Activated CD4-positive, alpha-beta T cell treated with anti-CD3 and anti-CD28 coated beads, Interleukin-2, amount 50 U/mL, for 16 hours (primary cell): ENCODE results near the gene STRADB.
"Not testable (repeated sequence)": the region's sequence is repeated elsewhere in the genome, so short reads cannot be mapped to it uniquely, and the experiment has no call there.

Source experiments
- DNase-seq: peaks from one replicate; pipeline ENCODE4 v3.0.0-alpha.2; 2020

STRADB gene

DNA sequence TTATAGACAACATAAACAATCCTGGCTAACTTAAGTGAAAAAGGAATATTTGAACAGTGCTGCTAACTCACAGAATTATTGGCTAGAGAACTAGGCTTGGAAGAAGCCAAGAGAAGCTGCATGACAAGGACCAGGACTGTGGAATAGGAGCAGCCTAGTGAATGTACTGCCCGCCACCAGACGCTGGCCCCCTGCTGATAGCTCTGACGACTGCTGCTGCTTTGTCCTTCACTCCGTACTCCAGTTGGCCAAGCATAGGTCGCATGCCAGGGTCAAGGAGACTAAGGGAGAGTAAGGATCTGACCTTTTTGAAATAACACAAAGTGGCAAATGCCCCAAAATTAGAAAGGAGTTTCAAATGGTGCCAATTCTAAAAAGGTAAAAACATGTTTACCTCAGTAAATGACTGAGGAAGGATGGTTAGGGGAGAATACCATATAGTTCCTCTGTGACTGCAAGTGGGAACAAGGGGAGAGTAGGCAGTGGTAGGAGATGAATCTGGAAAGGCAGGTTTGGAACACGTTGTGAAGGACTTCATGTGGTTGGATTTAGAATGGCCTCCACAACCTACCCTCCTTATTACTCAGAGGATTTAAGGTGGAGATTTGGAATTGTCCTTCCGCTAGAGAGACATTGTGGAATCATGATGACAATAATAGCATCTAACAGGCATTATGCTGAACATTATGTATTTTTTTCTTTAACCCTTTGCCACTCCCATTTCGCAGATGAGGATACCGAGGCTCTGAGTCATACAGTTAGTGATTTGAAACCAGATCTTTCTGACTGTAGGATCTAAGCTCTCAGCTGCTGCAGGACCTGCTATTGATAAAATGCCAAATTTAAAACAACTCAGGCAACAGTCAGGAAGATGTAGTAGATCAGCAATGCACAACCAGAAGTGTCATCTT, 19.5 kb downstream of the STRADB start:
- peak; percentile 20 for DNase-seq

DNA sequence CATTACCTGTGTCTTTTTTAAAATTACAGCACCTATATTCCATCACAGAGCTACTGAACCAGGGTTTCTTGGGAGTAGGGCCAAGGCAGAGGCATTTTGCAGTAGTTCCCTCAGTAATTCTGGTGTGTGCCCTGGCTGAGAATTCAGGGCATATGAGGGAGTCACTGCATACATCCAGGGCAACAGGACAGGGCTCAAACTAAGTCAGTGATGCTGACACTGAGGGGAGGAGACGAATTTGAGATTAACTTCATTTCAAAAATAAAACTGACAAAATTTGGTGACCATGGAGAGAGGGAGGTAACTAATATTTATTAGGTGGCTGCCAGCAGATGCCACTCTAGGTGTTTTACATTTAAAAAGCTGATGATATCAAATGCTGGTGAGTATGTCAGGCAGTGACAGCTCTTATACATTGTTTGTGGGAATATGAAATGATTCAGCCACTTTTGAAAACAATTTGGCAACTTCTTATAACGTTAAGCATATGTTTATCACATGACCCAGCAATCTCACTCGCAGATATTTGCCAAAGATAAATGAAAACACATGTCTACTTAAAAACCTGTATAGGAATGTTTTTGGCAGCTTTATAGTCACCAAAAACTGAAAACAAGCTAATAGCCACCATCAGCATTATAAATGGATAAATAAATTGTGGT, 20.3 kb downstream of the STRADB start:
- no peak for DNase-seq

DNA sequence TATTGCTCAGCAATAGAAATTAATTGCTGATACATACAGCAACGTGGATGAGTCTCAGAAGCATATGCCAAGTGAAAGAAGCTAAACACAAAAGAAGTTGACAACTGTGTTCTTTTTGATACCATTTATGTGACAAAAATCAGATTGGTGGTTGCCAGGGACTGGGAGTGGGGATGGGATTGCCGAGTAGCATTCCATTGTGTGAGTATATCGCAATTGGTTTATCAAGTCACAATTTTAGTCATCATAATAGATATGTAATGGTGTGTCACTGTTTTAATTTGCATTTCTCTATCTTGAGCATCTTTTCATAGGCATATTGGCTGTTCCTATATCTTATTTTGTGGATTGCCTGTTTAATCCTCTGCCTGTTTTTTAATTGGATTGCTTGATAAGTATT, 20.9 kb downstream of the STRADB start:
- DNase-seq, result no peak

DNA sequence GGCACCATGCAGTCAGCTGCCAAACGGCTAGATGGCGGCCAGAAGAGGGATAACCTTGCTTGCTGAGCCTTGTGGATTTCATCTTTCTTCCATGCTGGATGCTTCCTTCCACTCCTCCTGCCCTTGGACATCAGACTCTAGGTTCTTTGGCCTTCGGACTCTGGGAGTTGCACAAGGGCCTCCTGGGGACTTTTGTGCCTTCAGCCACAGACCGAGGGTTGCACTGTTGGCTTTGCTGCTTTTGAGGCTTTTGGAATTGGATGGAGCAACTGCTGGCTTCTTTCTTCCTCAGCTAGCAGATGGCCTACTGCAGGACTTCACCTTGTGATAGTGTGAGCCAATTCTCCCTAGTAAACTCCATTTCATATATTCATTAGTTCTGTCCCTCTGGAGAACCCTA, 31.0 kb downstream of the STRADB start:
- no peak for DNase-seq

DNA sequence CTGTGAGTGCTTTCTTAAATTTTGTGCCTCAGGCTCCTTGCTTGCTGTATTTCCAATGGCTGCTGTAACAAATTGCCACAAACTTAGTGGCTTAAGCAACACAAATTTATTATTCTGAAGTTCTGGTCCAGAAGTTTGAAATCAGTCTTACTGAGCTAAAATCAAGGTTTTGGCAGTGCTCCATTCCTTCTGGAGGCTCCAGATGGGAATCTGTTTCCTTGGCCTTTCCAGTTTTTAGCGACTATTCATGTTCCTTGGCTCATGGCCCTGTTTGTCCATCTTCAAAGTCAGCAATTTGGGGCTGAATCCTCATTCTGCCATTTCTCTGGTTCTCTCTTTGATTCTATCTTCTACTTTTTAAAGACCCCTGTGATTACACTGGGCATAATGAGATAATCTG, 31.8 kb downstream of the STRADB start:
- DNase-seq, result no peak

DNA sequence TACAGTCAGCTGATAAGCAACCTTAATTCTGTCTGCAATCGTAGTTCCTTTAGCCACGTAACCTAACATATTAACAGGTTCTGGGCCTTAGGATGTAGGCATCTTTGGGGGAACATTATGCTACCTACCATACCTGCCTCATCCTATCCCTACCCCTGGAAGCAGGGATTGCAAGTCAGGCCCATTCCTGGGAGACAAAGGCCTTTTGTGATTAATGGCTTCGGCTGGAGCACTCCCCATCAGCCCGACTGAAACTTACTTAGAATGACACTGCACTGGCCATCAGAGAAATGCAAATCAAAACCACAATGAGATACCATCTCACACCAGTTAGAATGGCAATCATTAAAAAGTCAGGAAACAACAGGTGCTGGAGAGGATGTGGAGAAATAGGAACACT, 32.2 kb downstream of the STRADB start:
- not testable (repeated sequence) for DNase-seq

DNA sequence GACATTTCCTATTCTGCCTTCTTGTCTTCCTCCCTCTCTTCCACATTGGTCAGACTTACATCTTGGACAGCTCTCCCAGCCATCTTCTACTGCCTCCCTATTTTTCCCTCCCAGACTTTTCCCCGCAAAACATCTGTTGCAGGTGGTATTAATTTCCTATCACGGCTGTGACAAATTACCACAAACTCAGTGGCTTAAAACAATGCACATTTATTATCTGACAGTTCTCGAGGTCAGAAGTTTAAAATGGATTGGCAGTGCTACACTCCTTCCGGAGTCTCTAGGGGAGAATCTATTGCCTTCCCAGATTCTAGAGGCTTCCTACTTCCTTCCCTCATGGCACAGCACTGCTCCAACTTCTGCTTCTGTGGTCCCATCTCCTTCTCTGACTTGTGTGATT, 33.3 kb downstream of the STRADB start:
- no peak for DNase-seq

DNA sequence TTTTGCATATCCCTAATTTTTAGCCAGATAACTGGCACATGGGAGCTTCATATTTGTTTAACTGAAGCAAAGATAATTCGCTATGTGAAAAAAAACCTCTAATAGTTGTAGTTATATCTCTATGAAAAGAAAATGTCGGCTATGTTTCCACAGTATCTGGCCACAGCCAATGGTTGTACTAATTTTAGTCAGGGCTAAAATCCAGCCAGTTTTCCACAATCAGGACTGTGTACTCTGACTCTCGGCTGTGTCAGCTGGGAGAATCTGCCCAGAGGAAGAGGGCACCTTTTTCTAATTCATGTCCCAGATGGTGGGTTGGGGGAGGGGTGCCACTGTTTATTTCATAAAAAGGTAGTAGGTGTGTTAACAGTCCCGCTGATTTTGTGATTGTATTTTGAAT, 38.8 kb downstream of the STRADB start:
- no peak for DNase-seq

DNA sequence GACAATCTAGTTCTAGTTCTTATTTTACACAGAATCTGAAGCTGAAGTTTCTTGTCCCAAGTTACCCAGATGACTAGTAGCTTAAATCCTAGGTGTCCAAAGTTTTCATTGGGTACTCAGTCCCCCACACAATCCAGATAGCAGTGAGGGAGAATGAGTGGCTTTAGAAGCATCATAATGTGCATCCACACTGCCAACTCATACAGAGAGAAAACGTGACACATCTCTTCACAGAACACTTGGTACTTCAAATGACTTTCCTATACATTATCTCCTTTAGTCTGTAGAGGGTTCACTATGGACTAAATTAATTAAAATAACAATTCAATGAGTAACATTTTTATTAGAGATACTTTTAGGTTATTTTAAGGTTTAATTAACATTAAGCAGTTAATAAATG, 45.2 kb downstream of the STRADB start:
- peak; percentile 16 for DNase-seq

DNA sequence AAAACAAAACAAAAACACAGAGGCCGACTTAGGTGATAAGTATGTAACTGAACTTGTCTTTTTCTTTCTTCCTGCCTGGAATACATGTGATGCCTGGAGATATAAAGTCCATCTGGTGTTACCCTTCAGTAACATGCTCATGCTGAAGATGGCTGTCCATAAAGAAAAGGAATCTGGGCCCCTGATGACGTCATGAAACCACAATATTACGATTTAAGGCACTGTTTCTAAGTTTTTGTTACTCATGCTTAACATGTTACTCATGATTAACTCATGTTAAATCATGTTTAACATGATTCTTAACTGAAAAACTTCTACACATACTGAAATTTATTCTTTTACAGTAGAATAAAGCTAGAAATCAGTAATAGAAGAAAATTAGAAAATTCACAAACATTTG, 49.0 kb downstream of the STRADB start:
- no peak for DNase-seq

DNA sequence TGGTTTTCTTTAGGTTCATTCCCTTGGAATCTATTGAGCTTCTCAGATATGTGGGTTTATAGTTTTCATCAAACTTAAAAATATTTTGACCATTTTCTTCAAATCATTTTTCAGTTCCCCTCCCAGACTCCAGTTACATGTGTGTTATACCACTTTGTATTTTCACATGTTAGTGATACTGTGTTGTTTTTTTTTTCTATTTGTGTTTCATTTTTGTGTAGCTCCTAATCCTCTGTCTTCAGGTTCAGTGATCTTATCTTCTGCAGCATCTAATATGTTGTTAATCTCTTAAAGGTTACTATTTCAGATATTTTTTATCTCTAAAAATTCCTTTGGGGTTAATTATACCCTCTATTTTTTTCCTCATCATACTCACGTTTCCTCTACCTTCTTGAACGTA, 51.2 kb downstream of the STRADB start:
- DNase-seq, result no peak

DNA sequence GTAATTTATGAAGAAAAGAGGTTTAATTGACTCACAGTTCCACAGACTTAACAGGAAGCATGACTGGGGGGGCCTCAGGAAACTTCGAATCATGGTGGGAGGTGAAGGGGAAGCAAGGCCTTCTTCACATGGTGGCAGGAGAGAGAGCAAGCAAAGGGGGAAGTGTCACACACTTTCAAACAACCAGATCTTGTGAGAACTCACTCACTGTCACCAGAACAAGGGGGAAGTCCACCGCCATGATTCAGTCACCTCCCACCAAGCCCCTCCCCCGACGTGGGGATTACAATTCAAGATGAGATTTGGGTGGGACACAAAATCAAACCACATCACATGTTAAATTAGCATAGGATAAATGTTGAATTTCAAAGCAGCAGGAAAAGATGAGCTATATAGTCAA, 56.2 kb downstream of the STRADB start:
- no peak for DNase-seq

DNA sequence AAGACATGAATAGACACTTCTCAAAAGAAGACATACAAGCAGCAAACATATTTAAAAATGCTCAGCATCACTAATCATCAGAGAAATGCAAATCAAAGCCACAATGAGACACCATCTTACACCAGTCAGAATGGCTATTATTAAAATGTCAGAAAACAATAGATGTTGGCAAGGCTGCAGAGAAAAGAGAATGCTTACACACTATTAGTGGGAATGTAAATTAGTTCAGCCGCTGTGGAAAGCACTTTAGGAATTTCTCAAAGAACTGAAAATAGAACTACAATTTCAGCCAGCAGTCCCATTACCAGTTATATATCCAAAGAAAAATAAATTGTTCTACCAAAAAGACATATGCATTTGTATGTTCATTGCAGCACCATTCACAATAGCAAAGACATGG, 61.7 kb downstream of the STRADB start:
- no peak for DNase-seq

DNA sequence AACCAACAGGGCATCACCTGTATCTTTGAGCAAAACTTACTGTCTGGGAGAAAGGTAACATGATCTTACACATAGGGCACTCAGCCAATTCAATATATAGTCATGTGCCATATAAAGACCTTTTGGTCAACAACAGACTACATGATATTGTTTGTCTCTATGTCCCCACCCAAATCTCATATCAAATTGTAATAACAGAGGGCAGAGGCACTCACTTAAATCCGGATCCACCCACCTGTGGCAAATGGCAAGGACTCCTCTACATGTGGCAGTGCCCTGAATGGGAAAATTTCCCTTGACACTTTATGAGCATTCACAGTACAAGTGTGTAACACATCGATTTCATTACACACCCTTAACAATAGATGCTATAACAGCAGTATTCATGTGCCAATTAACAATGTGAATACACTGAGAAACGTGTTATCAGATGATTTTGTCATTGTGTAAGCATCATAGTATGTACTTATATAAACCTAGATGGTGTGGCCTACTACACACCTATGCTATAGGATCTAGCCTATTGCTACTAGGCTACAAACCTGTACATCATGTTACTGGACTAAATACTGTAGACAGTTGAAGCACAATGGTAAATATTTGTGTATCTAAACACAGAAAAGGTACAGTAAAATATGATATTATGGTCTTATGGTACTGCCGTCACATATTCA, 64.2 kb downstream of the STRADB start:
- no peak for DNase-seq

DNA sequence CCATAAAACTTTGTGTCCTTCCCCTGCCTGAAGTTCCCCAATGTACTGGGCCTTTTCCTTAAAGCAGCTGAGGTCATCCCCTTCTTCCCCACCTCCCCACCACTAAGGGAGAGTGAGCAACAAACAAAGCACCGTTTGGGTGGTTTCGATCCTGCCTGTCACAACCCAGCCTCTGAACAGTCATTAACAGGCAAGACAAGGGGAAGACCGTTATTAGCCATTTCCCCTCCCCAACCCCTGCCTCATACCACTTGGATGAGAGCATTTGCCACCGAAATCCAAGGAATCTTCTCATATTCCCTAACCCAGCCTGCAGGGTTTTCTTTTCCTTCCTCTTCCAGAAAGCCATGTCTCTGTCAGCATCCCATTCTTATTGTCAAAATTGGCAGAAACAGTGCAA, 65.6 kb downstream of the STRADB start:
- DNase-seq, result no peak

DNA sequence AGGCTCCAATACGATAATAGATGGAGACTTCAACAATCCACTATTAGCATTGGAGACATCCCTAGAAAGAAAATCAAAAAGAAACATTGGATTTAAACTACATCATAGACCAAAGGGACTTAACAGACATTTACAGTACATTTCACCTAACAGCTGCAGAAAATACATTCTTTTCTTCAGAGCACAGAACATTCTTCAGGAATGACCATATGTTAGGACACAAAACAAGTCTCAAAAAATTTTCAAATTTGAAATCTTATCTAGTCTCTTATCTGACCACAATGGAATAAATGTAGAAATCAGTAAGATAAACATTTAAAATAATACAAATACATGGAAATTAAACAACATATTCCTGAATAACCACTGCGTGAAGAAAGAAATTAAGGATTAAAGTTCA, 68.7 kb downstream of the STRADB start:
- no peak for DNase-seq

DNA sequence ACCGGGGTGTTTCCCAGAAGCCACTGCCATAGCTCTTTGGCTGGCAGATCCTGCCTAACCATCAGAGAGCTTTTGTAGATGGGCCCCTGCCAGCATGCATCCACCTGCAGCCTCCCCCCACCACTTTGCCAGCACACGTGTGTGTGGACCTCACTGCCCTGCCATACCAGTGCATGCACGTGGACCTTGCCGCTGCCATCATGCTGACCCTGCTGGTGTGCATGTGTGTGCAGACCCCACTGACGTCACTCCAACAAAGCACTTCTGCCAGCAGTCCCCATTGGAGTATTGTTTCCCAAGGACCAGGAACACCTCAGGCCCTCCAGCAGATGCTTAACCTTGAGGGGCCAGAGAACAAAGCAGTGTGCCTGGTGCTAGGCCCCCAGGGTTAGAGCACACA, 71.4 kb downstream of the STRADB start:
- DNase-seq, result no peak

DNA sequence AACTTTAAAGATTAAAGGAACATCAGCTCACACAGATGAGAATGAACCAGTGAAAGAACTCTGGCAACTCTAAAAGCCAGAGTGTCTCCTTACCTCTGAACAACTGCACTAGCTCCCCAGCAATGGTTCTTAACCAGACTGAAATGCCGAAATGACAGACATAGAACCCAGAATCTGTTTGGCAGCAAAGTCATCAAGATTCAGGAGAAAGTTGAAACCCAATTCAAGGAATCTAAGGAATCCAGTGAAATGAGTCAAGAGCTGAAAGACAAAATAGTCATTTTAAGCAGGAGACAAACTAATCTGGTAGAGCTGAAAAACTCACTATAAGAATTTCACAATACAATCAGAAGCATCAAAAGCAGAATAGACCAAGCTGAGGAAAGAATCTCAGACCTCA, 72.0 kb downstream of the STRADB start:
- DNase-seq, result no peak
